GM12891 (cell line): ENCODE measurements around the gene UFSP1.

Experiments used
- POLR2A ChIP-seq: IDR thresholded peaks from 2 replicates; pipeline ENCODE4 v1.6.1; 2011; ENCODE audit warnings: low read depth, low read length, control low read depth
- POLR2AphosphoS5 ChIP-seq: IDR thresholded peaks from 2 replicates; pipeline ENCODE4 v1.6.1; 2011; ENCODE audit warnings: low read depth, low read length, control low read depth
- POU2F2 ChIP-seq: IDR thresholded peaks from 2 replicates; pipeline ENCODE4 v1.6.1; 2011; ENCODE audit warnings: low read depth, mild to moderate bottlenecking, control low read depth, low read length, moderate library complexity
- SPI1 ChIP-seq: IDR thresholded peaks from 2 replicates; pipeline ENCODE4 v1.6.1; 2011; ENCODE audit warnings: low read depth, low read length, control low read depth
- TAF1 ChIP-seq: IDR thresholded peaks from 2 replicates; pipeline ENCODE4 v1.6.1; 2011; ENCODE audit warnings: low read depth, low read length, control low read depth

GRCh38 chr7:100886936-100887515 lies 2.5 kb downstream of the UFSP1 start:
- no peak for TF ChIP-seq POLR2A
- no peak for TF ChIP-seq POLR2AphosphoS5
- TF ChIP-seq TAF1, result no peak
- no peak for TF ChIP-seq POU2F2
- TF ChIP-seq SPI1, result no peak
